ENCODE data around the gene PDE6B. TPM values are rescaled to one million over a fixed set of nuclear protein-coding genes. Genes with fewer than 3 reads are reported as not detected.

Gene PDE6B
- total and polyA plus RNA-seq, 4 donors: 2.7 to 24.6 (median 12.0) TPM

DNA sequence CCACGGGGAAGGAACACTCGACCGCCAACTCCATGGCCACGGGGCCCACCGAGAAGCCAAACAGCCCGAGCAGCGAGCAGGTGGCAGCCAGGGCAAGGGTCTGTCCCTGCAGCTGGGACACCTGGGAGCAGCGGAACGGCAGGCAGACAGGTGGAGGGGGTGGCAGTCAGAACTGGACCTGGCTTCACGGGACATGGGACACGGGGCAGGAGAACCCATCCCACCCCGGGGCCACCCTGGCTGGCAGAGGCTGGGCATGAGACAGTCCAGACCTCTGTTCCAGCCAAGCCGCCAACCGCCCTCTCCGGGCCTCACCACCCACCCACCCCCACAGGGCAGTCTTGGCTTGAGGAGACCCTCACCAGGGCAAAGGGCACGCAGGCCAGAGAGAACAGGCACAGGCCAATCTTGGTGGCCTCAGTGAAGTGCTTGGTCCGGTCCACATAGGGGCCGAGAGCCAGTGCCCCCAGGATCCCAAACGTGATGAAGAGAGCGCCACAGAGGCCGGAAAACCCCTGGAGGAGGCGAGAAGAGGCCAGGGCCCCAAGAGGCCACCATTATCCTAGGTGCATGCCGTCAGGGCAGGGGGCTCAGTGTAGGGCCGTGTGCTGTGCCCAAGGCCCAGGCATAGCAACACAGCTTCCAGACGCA lies 58.0 kb downstream of the PDE6B start:
- H3K36me3 ChIP-seq (ENCODE audit: control insufficient read depth in 4 of 4, insufficient read depth in 4 of 4, low read length in 4 of 4): peaks cover 0 to 5% (median 0%) of the 10 kb centered on the region in 4 donors
- H3K27ac ChIP-seq (ENCODE audit: low read depth in 1 of 2, low read length in 1 of 2): no peak overlapping the region
- 72 to 79% methylated on average over 24 to 25 of the region's 25 CpGs for WGBS, 2 donors
- DNase-seq (no peak), ATAC-seq (ENCODE audit: insufficient read depth, low FRiP score) (no peak)
- H3K9me3 ChIP-seq (ENCODE audit: control insufficient read depth in 4 of 4, insufficient read depth in 3 of 4, low read length in 3 of 4): no peaks in the 10 kb centered on the region
- TF ChIP-seq, protein P1, sequence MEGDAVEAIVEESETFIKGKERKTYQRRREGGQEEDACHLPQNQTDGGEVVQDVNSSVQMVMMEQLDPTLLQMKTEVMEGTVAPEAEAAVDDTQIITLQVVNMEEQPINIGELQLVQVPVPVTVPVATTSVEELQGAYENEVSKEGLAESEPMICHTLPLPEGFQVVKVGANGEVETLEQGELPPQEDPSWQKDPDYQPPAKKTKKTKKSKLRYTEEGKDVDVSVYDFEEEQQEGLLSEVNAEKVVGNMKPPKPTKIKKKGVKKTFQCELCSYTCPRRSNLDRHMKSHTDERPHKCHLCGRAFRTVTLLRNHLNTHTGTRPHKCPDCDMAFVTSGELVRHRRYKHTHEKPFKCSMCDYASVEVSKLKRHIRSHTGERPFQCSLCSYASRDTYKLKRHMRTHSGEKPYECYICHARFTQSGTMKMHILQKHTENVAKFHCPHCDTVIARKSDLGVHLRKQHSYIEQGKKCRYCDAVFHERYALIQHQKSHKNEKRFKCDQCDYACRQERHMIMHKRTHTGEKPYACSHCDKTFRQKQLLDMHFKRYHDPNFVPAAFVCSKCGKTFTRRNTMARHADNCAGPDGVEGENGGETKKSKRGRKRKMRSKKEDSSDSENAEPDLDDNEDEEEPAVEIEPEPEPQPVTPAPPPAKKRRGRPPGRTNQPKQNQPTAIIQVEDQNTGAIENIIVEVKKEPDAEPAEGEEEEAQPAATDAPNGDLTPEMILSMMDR (IDR thresholded peaks at IDR 0.05; ENCODE audit: control extremely low read depth, extremely low read depth): no peak
- no peak overlapping the region for H3K9ac ChIP-seq (ENCODE audit: insufficient read depth in 1 of 2, low read length in 2 of 2)
- H3K27me3 ChIP-seq (ENCODE audit: control insufficient read depth in 3 of 3, insufficient read depth in 3 of 3, low read length in 2 of 3): no peaks in the 10 kb centered on the region
- H3K4me3 ChIP-seq: no peak overlapping the region
- peaks cover 0 to 30% (median 13%) of the 10 kb centered on the region in 5 donors for H3K4me1 ChIP-seq (ENCODE audit: control insufficient read depth in 5 of 5, insufficient read depth in 5 of 5, low read length in 5 of 5)

DNA sequence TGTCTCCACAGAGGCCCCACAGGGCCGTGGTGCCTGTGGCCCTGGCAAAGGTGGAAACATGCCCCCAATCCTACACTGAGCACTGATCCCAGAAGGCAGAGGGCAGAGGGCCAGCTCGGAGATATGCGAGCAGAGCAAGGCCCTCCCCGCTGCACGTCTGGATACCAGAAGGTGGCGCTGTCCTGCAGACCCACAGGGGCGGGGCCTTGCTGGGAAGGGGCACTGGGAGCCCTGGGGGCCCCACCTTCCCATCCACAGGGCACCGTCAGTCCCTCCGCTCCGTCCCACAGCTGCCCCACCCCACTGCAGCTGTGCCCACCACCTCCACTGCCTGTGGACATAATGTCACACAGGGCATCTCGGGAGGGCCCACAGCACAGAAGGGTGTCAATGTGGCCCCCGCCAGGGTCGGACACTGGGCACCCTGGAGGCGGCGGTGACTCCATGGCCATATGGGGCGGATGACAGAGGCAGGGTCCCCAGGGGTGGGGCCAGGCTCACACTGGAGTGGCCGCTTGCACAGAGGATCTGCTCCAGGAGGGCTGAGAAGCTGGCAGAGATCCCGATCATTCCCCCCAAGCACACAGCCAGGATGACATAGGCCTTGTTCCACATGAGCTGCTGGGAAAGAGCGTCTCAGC lies 58.7 kb downstream of the PDE6B start:
- Histone ChIP-seq H3K27ac (ENCODE audit: low read depth in 1 of 2, low read length in 1 of 2) (no peak overlapping the region), H3K4me1 (ENCODE audit: control insufficient read depth in 5 of 5, insufficient read depth in 5 of 5, low read length in 5 of 5) (peaks cover 0 to 33% (median 18%) of the 10 kb centered on the region in 5 donors), H3K9ac (ENCODE audit: insufficient read depth in 1 of 2, low read length in 2 of 2) (no peak overlapping the region), H3K9me3 (ENCODE audit: control insufficient read depth in 4 of 4, insufficient read depth in 3 of 4, low read length in 3 of 4) (no peaks in the 10 kb centered on the region), H3K4me3 (no peak overlapping the region), H3K36me3 (ENCODE audit: control insufficient read depth in 4 of 4, insufficient read depth in 4 of 4, low read length in 4 of 4) (peaks cover 0 to 5% (median 0%) of the 10 kb centered on the region in 4 donors), H3K27me3 (ENCODE audit: control insufficient read depth in 3 of 3, insufficient read depth in 3 of 3, low read length in 2 of 3) (no peaks in the 10 kb centered on the region)
- TF ChIP-seq, protein P1 (IDR thresholded peaks at IDR 0.05; ENCODE audit: control extremely low read depth, extremely low read depth): peak; percentile 13
- DNase-seq (peak; percentile 54 to 75 (median 69)), ATAC-seq (ENCODE audit: insufficient read depth, low FRiP score) (no peak)
- WGBS, 2 donors: 54 to 56% methylated on average over 17 to 19 of the region's 19 CpGs

DNA sequence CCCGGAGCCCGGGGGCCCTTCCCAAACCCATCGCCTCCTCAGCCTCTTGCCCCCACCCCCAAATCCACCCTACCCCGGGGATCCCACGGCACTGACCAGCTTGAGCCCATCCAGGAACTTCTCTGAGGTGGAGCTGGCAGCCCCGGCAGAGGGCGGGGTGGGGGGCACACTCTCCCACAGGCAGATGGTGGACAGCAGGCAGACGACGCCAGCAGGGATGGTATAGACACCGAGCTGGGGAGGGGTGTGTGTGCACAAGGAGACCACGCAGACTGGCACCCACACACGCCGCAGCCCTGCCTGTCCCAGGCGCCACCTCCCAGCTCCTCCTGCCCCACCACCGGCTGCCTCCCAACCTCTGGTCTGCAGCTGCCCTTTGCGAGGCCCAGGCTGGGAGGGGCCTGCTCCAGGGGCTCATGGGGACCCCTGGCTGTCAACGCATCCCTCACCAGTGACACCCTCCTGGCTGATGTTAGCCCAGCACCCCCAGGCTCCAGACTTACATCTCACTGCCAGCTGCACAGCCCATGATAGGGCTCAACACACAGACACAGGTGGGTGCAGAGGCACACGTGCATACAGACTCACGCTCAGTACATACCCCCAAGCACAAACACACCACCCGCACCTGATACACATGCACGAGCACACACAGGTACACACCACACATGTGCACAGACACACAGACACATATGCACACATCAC lies 59.4 kb downstream of the PDE6B start:
- ATAC-seq (ENCODE audit: insufficient read depth, low FRiP score) (no peak), DNase-seq (no peak)
- Histone ChIP-seq H3K9ac (ENCODE audit: insufficient read depth in 1 of 2, low read length in 2 of 2) (no peak overlapping the region), H3K27me3 (ENCODE audit: control insufficient read depth in 3 of 3, insufficient read depth in 3 of 3, low read length in 2 of 3) (no peaks in the 10 kb centered on the region), H3K4me1 (ENCODE audit: control insufficient read depth in 5 of 5, insufficient read depth in 5 of 5, low read length in 5 of 5) (peaks cover 0 to 38% (median 25%) of the 10 kb centered on the region in 5 donors), H3K4me3 (no peak overlapping the region), H3K36me3 (ENCODE audit: control insufficient read depth in 4 of 4, insufficient read depth in 4 of 4, low read length in 4 of 4) (peaks cover 0 to 5% (median 0%) of the 10 kb centered on the region in 4 donors), H3K9me3 (ENCODE audit: control insufficient read depth in 4 of 4, insufficient read depth in 3 of 4, low read length in 3 of 4) (no peaks in the 10 kb centered on the region), H3K27ac (ENCODE audit: low read depth in 1 of 2, low read length in 1 of 2) (no peak overlapping the region)
- TF ChIP-seq, protein P1 (IDR thresholded peaks at IDR 0.05; ENCODE audit: control extremely low read depth, extremely low read depth): no peak
- WGBS, 2 donors: 85 to 86% methylated on average over 21 of the region's 21 CpGs
